ENCODE data around the gene SEC14L1.
"Not testable (repeated sequence)": the region's sequence is repeated elsewhere in the genome, so short reads cannot be mapped to it uniquely, and the experiment has no call there.

Gene SEC14L1

GRCh38 chr17:77142689-77143088 lies 1.9 kb downstream of the SEC14L1 start:
- peaks cover 3 to 4% of the 10 kb centered on the region in 2 donors for H3K9me3 Mint-ChIP-seq

GRCh38 chr17:77143306-77143705 lies 2.5 kb downstream of the SEC14L1 start:
- no peak overlapping the region for H3K27ac Mint-ChIP-seq

More at GRCh38 chr17:77142689-77143088, 1.9 kb downstream of the SEC14L1 start:
- Mint-ChIP-seq H3K27ac (no peak overlapping the region), H3K4me1 (peaks cover 41 to 72% of the 10 kb centered on the region in 2 donors), H3K4me3 (peak overlapping the region; percentile 23 to 90), H3K27me3 (no peaks in the 10 kb centered on the region), H3K36me3 (peaks cover 26 to 39% of the 10 kb centered on the region in 2 donors)
- ATAC-seq (replicated peaks) (no peak), DNase-seq (no peak)

GRCh38 chr17:77144227-77144626 lies 3.5 kb downstream of the SEC14L1 start:
- DNase-seq: no peak
- H3K27me3 Mint-ChIP-seq: no peaks in the 10 kb centered on the region
- no peaks in the 10 kb centered on the region for H3K9me3 Mint-ChIP-seq
- H3K27ac Mint-ChIP-seq: no peak overlapping the region
- peaks cover 34 to 47% of the 10 kb centered on the region in 2 donors for H3K36me3 Mint-ChIP-seq
- no peak overlapping the region for H3K4me3 Mint-ChIP-seq
- no peak for ATAC-seq (replicated peaks)
- peaks cover 45 to 70% of the 10 kb centered on the region in 2 donors for H3K4me1 Mint-ChIP-seq

More at GRCh38 chr17:77143306-77143705, 2.5 kb downstream of the SEC14L1 start:
- H3K4me3 Mint-ChIP-seq: peak overlapping the region in 1 of 2 donors; percentile 14
- H3K27me3 Mint-ChIP-seq: no peaks in the 10 kb centered on the region
- peaks cover 24 to 38% of the 10 kb centered on the region in 2 donors for H3K36me3 Mint-ChIP-seq
- no peak for ATAC-seq (replicated peaks)
- DNase-seq: no peak
- H3K4me1 Mint-ChIP-seq: peaks cover 36 to 68% of the 10 kb centered on the region in 2 donors
- H3K9me3 Mint-ChIP-seq: no peaks in the 10 kb centered on the region

- ATAC-seq (replicated peaks): no peak
- H3K36me3 Mint-ChIP-seq: peaks cover 38 to 53% of the 10 kb centered on the region in 2 donors
- peak overlapping the region; percentile 77 to 87 for H3K4me3 Mint-ChIP-seq
Measured at GRCh38 chr17:77145224-77145611, 4.4 kb downstream of the SEC14L1 start.

GRCh38 chr17:77145612-77146245 lies 5.0 kb downstream of the SEC14L1 start:
- no peaks in the 10 kb centered on the region for H3K27me3 Mint-ChIP-seq

More at GRCh38 chr17:77145224-77145611, 4.4 kb downstream of the SEC14L1 start:
- no peak for DNase-seq
- peaks cover 42 to 65% of the 10 kb centered on the region in 2 donors for H3K4me1 Mint-ChIP-seq
- no peaks in the 10 kb centered on the region for H3K27me3 Mint-ChIP-seq
- peak overlapping the region; percentile 93 for H3K27ac Mint-ChIP-seq
- no peaks in the 10 kb centered on the region for H3K9me3 Mint-ChIP-seq

GRCh38 chr17:77146246-77146632 lies 5.5 kb downstream of the SEC14L1 start:
- Mint-ChIP-seq H3K4me3 (peak overlapping the region; percentile 77 to 87), H3K4me1 (peaks cover 42 to 74% of the 10 kb centered on the region in 2 donors), H3K27ac (peak overlapping the region; percentile 93), H3K9me3 (no peaks in the 10 kb centered on the region), H3K36me3 (peaks cover 46 to 61% of the 10 kb centered on the region in 2 donors), H3K27me3 (no peaks in the 10 kb centered on the region)
- no peak for DNase-seq
- peak; percentile 19 to 22 for ATAC-seq (replicated peaks)

More at GRCh38 chr17:77145612-77146245, 5.0 kb downstream of the SEC14L1 start:
- ATAC-seq (replicated peaks): peak; percentile 54 to 55
- Mint-ChIP-seq H3K4me3 (peak overlapping the region; percentile 77 to 87), H3K36me3 (peaks cover 42 to 58% of the 10 kb centered on the region in 2 donors), H3K9me3 (no peaks in the 10 kb centered on the region), H3K4me1 (peaks cover 42 to 69% of the 10 kb centered on the region in 2 donors), H3K27ac (peak overlapping the region; percentile 93)
- no peak for DNase-seq

- DNase-seq (no peak), ATAC-seq (replicated peaks) (peak in 1 of 2 donors; percentile 33)
- peak overlapping the region; percentile 91 for H3K27ac Mint-ChIP-seq
- peaks cover 46 to 61% of the 10 kb centered on the region in 2 donors for H3K36me3 Mint-ChIP-seq
- H3K9me3 Mint-ChIP-seq: no peaks in the 10 kb centered on the region
- H3K4me1 Mint-ChIP-seq: peaks cover 42 to 74% of the 10 kb centered on the region in 2 donors
- peak overlapping the region; percentile 73 to 77 for H3K4me3 Mint-ChIP-seq
- H3K27me3 Mint-ChIP-seq: no peaks in the 10 kb centered on the region
Measured at GRCh38 chr17:77146882-77147281, 6.1 kb downstream of the SEC14L1 start.

GRCh38 chr17:77147357-77147801 lies 6.6 kb downstream of the SEC14L1 start:
- no peaks in the 10 kb centered on the region for H3K27me3 Mint-ChIP-seq
- no peaks in the 10 kb centered on the region for H3K9me3 Mint-ChIP-seq
- peaks cover 48 to 61% of the 10 kb centered on the region in 2 donors for H3K36me3 Mint-ChIP-seq
- H3K4me3 Mint-ChIP-seq: peak overlapping the region in 1 of 2 donors; percentile 73
- ATAC-seq (replicated peaks) (no peak), DNase-seq (no peak)
- peaks cover 41 to 73% of the 10 kb centered on the region in 2 donors for H3K4me1 Mint-ChIP-seq
- peak overlapping the region; percentile 62 for H3K27ac Mint-ChIP-seq

- ATAC-seq (replicated peaks): no peak
- Mint-ChIP-seq H3K27me3 (no peaks in the 10 kb centered on the region), H3K9me3 (no peaks in the 10 kb centered on the region), H3K27ac (no peak overlapping the region), H3K4me1 (peaks cover 39 to 74% of the 10 kb centered on the region in 2 donors), H3K36me3 (peaks cover 48 to 61% of the 10 kb centered on the region in 2 donors), H3K4me3 (no peak overlapping the region)
- no peak for DNase-seq
Measured at GRCh38 chr17:77148077-77148939, 7.5 kb downstream of the SEC14L1 start.

GRCh38 chr17:77148940-77149510 lies 8.3 kb downstream of the SEC14L1 start:
- no peak overlapping the region for H3K27ac Mint-ChIP-seq
- H3K36me3 Mint-ChIP-seq: peaks cover 48 to 56% of the 10 kb centered on the region in 2 donors
- no peak for DNase-seq
- no peaks in the 10 kb centered on the region for H3K9me3 Mint-ChIP-seq
- no peak overlapping the region for H3K4me3 Mint-ChIP-seq
- H3K4me1 Mint-ChIP-seq: peaks cover 38 to 71% of the 10 kb centered on the region in 2 donors
- no peaks in the 10 kb centered on the region for H3K27me3 Mint-ChIP-seq
- no peak for ATAC-seq (replicated peaks)

- H3K4me1 Mint-ChIP-seq: peaks cover 39 to 71% of the 10 kb centered on the region in 2 donors
- peak overlapping the region; percentile 60 for H3K27ac Mint-ChIP-seq
- H3K27me3 Mint-ChIP-seq: no peaks in the 10 kb centered on the region
- DNase-seq (no peak), ATAC-seq (replicated peaks) (no peak)
- peaks cover 47 to 59% of the 10 kb centered on the region in 2 donors for H3K36me3 Mint-ChIP-seq
- no peak overlapping the region for H3K4me3 Mint-ChIP-seq
- H3K9me3 Mint-ChIP-seq: no peaks in the 10 kb centered on the region
Measured at GRCh38 chr17:77150196-77150595, 9.4 kb downstream of the SEC14L1 start.

- DNase-seq: no peak
- Mint-ChIP-seq H3K36me3 (peaks cover 47 to 57% of the 10 kb centered on the region in 2 donors), H3K27ac (no peak overlapping the region), H3K4me3 (no peak overlapping the region), H3K9me3 (no peaks in the 10 kb centered on the region), H3K27me3 (no peaks in the 10 kb centered on the region), H3K4me1 (peaks cover 38 to 71% of the 10 kb centered on the region in 2 donors)
- no peak for ATAC-seq (replicated peaks)
Measured at GRCh38 chr17:77151186-77151585, 10.4 kb downstream of the SEC14L1 start.

GRCh38 chr17:77152056-77152455 lies 11.3 kb downstream of the SEC14L1 start:
- H3K4me3 Mint-ChIP-seq; ATAC-seq (replicated peaks); H3K27ac Mint-ChIP-seq; DNase-seq; H3K27me3 Mint-ChIP-seq; H3K9me3 Mint-ChIP-seq: not testable (repeated sequence)
- Mint-ChIP-seq H3K36me3 (peaks cover 44 to 52% of the 10 kb centered on the region in 2 donors), H3K4me1 (peaks cover 35 to 66% of the 10 kb centered on the region in 2 donors)

- H3K4me1 Mint-ChIP-seq: peaks cover 35 to 65% of the 10 kb centered on the region in 2 donors
- peaks cover 46 to 50% of the 10 kb centered on the region in 2 donors for H3K36me3 Mint-ChIP-seq
- DNase-seq (no peak), ATAC-seq (replicated peaks) (no peak)
- no peaks in the 10 kb centered on the region for H3K27me3 Mint-ChIP-seq
- no peak overlapping the region for H3K27ac Mint-ChIP-seq
- no peak overlapping the region for H3K4me3 Mint-ChIP-seq
- H3K9me3 Mint-ChIP-seq: no peaks in the 10 kb centered on the region
Measured at GRCh38 chr17:77153472-77153871, 12.7 kb downstream of the SEC14L1 start.

Data from stimulated activated naive B cell treated with anti-CD40 and anti-IgM and Interleukin-4, amounts not matched to agents 10 μg/mL and 1 μg/mL and 100 μg/mL, for 72 hours (primary cell).